T-cell (primary cell): ENCODE data around the gene KIAA1217. TPM values are rescaled to one million over a fixed set of nuclear protein-coding genes. Genes with fewer than 3 reads are reported as not detected.
A peak's percentile ranks its signal among the peaks of the same experiment; 100 is the strongest.

Experiments
- ATAC-seq, 4 experiments: fragments of 200-7000 bp in 3 of 4; fragments of 150-1000 bp in 1 of 4; cut with Tn5 transposase; replicated peaks in 1 of 4; 1 replicate in 3 of 4; 2 replicates in 1 of 4; pipeline ENCODE4 v1.10.0; 2021; ENCODE audit warnings: moderate library complexity in 3 of 4, mild to moderate bottlenecking in 2 of 4, moderate number of reproducible peaks in 1 of 4
- CTCF ChIA-PET, 2 donors: fragments of 300-600 bp; sonication (Branson Sonifier 250); formaldehyde crosslinking; loops; one replicate each; lab custom pipeline; 2022; ENCODE audit warnings: antibody characterized with exemption in 2 of 2; lab: Charles Lee
- POLR2A ChIA-PET, 2 donors: fragments of 300-600 bp; sonication (Branson Sonifier 250); formaldehyde crosslinking; loops; one replicate each; lab custom pipeline; 2022; ENCODE audit warnings: antibody characterized with exemption in 2 of 2; lab: Charles Lee
- DNase-seq, 35 experiments: peaks; one replicate each; pipeline versions ENCODE4 v3.0.0 to v3.0.0-alpha.2; 2013 to 2023
- H3K27ac ChIP-seq: one replicate; pipeline ENCODE4 v1.5.1; 2013; ENCODE audit warnings: low read length
- H3K27me3 ChIP-seq, 2 experiments: replicated peaks in 1 of 2; 1 replicate in 1 of 2; 2 replicates in 1 of 2; pipeline versions ENCODE4 v1.6.1 to v1.7.0; 2013; ENCODE audit warnings: low read length in 1 of 2, mixed read lengths in 1 of 2; ENCODE audit not compliant: control insufficient read depth in 2 of 2, insufficient read depth in 2 of 2; ENCODE audit errors: extremely low read depth in 1 of 2
- H3K36me3 ChIP-seq, 2 donors: 1 replicate in 1 of 2; 2 replicates in 1 of 2; pipeline versions ENCODE4 v1.6.1 to v1.7.0; 2013; ENCODE audit warnings: low read length in 1 of 2; ENCODE audit not compliant: control insufficient read depth in 2 of 2, insufficient read depth in 1 of 2; ENCODE audit errors: extremely low read depth in 1 of 2
- H3K4me1 ChIP-seq, 2 experiments: 1 replicate in 1 of 2; 2 replicates in 1 of 2; pipeline versions ENCODE4 v1.6.1 to v1.7.0; 2013; ENCODE audit warnings: low read length in 2 of 2, mixed read lengths in 1 of 2; ENCODE audit not compliant: insufficient read depth in 2 of 2, control insufficient read depth in 1 of 2; ENCODE audit errors: extremely low read depth in 1 of 2
- H3K4me3 ChIP-seq, 2 donors: 1 replicate in 1 of 2; 2 replicates in 1 of 2; pipeline versions ENCODE4 v1.5.1 to v1.7.0; 2013; ENCODE audit warnings: mild to moderate bottlenecking in 2 of 2, low read length in 1 of 2, moderate library complexity in 1 of 2; ENCODE audit not compliant: control insufficient read depth in 1 of 2; ENCODE audit errors: extremely low read depth in 1 of 2
- H3K9me3 ChIP-seq: 2 replicates; pipeline ENCODE4 v1.7.0; 2013
- H3K27ac Mint-ChIP-seq, 2 donors: one replicate each; pipeline ENCODE4 v1.8.0; 2020 to 2021; ENCODE audit warnings: mild to moderate bottlenecking in 2 of 2, mixed read lengths in 2 of 2
- H3K27me3 Mint-ChIP-seq, 2 donors: one replicate each; pipeline ENCODE4 v1.8.0; 2021 to 2022; ENCODE audit warnings: mixed read lengths in 2 of 2
- H3K36me3 Mint-ChIP-seq: one replicate; pipeline ENCODE4 v1.8.0; 2021; ENCODE audit warnings: mixed read lengths
- H3K4me1 Mint-ChIP-seq, 3 donors: one replicate each; pipeline ENCODE4 v1.8.0; 2020 to 2022; ENCODE audit warnings: mixed read lengths in 3 of 3, mild to moderate bottlenecking in 1 of 3
- H3K4me3 Mint-ChIP-seq, 3 donors: one replicate each; pipeline ENCODE4 v1.8.0; 2020 to 2022; ENCODE audit warnings: mild to moderate bottlenecking in 3 of 3, mixed read lengths in 3 of 3, moderate library complexity in 3 of 3
- H3K9me3 Mint-ChIP-seq, 3 donors: one replicate each; pipeline ENCODE4 v1.8.0; 2020 to 2022; ENCODE audit warnings: mixed read lengths in 3 of 3
- WGBS: methylation state at CpG from one replicate; pipeline ENCODE4 v1.1.5; 2013; ENCODE audit warnings: missing lambda C conversion rate; ENCODE audit not compliant: insufficient coverage; 5-methylcytosine and 5-hydroxymethylcytosine counted together
- total RNA-seq, 35 experiments: library from RNA in 6 of 35; stranded (reverse) in 6 of 35; fragments of 120-200 nt in 1 of 35; gene quantifications; one replicate each; pipeline versions ENCODE4 v1.2.1 to v1.2.4 and lab custom pipeline; 2013 to 2026

KIAA1217 gene
- total RNA-seq, 5 donors from 2014 or later (not counting 1 experiment from before 2014, with no cell fraction given): 0.12 to 1.2 (median 0.66) TPM; not detected in 1

DNA sequence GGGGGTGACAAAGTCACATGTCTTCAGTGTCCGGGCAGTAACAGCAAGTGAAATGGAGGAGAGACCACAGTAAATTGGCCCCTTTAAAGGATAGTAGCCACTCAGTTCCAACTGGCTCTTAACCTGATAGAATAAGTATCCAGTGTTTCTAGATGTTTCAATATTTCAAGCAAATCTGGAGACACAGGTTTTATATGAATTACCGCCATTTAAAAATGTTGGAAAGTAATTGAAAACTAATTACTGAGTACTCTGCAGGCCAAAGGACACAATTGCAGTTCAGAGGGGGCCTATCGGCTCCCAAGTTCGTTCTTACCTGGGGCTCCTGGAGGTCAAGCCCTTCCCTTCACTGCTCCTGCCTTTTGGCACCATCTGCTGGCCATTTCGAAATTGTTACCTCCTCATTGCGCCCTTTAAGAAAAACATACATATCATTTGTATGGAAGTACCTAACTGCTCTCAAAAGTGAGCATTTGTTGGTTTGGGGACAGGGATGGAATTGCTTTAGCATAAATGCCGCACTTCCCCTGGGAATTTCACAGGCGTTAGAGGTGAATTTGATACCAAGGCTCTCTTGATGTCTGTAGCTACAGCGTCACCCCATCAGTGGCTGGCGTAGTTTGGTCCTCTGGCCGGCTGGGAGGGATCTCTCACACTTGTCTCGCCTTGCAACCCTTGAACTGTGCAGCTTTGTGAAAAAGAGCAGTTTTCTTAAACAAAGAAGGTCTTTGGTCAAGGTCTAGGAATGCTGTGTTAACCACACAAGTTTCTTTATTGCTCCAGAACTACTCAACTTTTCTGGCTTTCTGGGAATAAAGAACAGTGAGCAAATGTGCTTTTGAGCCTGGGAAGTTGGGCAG, 294.8 kb downstream of the KIAA1217 start:
- Mint-ChIP-seq H3K9me3 (peaks cover 8 to 12% (median 12%) of the 10 kb centered on the region in 3 donors), H3K4me1 (no peaks in the 10 kb centered on the region), H3K27me3 (peaks cover 0 to 5% of the 10 kb centered on the region in 2 donors), H3K36me3 (no peaks in the 10 kb centered on the region), H3K4me3 (no peak overlapping the region), H3K27ac (no peak overlapping the region)
- CTCF ChIA-PET: interaction anchor here (0.7 to 0.8 kb wide), 2 partner anchors 15 to 135 kb away, joined by 3 to 4 read pairs; no protein-coding TSS in a partner anchor
- Histone ChIP-seq H3K27ac (no peak overlapping the region), H3K9me3 (peaks cover 3% of the 10 kb centered on the region), H3K27me3 (peaks cover 0 to 13% of the 10 kb centered on the region in 2 experiments), H3K4me1 (no peaks in the 10 kb centered on the region), H3K36me3 (no peaks in the 10 kb centered on the region), H3K4me3 (no peak overlapping the region)
- DNase-seq (peak in 2 of 35 experiments; percentile 13 to 45), ATAC-seq (no peak)
- POLR2A ChIA-PET: no interaction called here
- 53% methylated on average over 9 of the region's 12 CpGs for WGBS

DNA sequence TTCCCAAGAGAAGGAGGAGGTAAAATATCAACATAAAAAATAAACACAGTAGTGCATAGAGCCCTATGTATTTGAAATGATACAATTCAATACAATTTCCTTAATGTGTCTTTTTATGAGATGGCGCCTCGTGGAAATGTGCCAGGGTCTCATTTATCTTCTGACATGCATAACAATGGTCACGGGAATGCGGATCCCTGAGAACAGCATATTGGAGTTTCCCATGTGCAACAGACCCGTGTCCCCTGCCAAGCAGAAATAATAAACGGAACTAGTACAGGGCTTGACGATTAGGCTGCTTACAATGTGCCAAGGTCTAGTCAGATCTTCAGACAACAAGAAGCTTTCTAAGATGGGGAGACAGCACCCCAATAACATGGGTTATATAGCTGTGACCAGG, 296.8 kb downstream of the KIAA1217 start:
- no peak overlapping the region for H3K4me3 ChIP-seq
- ATAC-seq (no peak), DNase-seq (no peak)
- Mint-ChIP-seq H3K27me3 (peaks cover 0 to 12% of the 10 kb centered on the region in 2 donors), H3K4me1 (no peaks in the 10 kb centered on the region), H3K4me3 (no peak overlapping the region), H3K27ac (no peak overlapping the region), H3K9me3 (peaks cover 8 to 12% (median 12%) of the 10 kb centered on the region in 3 donors), H3K36me3 (no peaks in the 10 kb centered on the region)
- H3K4me1 ChIP-seq: no peaks in the 10 kb centered on the region
- peaks cover 3% of the 10 kb centered on the region for H3K9me3 ChIP-seq
- H3K36me3 ChIP-seq: no peaks in the 10 kb centered on the region
- ChIA-PET CTCF (no interaction called here), POLR2A (no interaction called here)
- WGBS: 89% methylated on average over 7 of the region's 7 CpGs
- peaks cover 0 to 13% of the 10 kb centered on the region in 2 experiments for H3K27me3 ChIP-seq
- H3K27ac ChIP-seq: no peak overlapping the region

- H3K27ac Mint-ChIP-seq: no peak overlapping the region
- no peaks in the 10 kb centered on the region for H3K9me3 Mint-ChIP-seq
- Histone ChIP-seq H3K4me1 (no peaks in the 10 kb centered on the region), H3K4me3 (no peak overlapping the region), H3K27me3 (no peaks in the 10 kb centered on the region), H3K36me3 (no peaks in the 10 kb centered on the region), H3K9me3 (no peaks in the 10 kb centered on the region), H3K27ac (no peak overlapping the region)
- 87% methylated on average over 8 of the region's 9 CpGs for WGBS
- ChIA-PET CTCF (no interaction called here), POLR2A (no interaction called here)
- DNase-seq (no peak), ATAC-seq (no peak)
- no peaks in the 10 kb centered on the region for H3K4me1 Mint-ChIP-seq
- no peak overlapping the region for H3K4me3 Mint-ChIP-seq
- no peaks in the 10 kb centered on the region for H3K36me3 Mint-ChIP-seq
- H3K27me3 Mint-ChIP-seq: peaks cover 4 to 8% of the 10 kb centered on the region in 2 donors
Measured at GRCh38 chr10:24513155-24513554, 304.2 kb downstream of the KIAA1217 start.

- Mint-ChIP-seq H3K27ac (no peak overlapping the region), H3K36me3 (no peaks in the 10 kb centered on the region), H3K4me1 (peaks cover 12 to 14% (median 13%) of the 10 kb centered on the region in 3 donors), H3K9me3 (no peaks in the 10 kb centered on the region), H3K27me3 (peaks cover 6 to 8% of the 10 kb centered on the region in 2 donors), H3K4me3 (no peak overlapping the region)
- H3K4me1 ChIP-seq: peaks cover 0 to 12% of the 10 kb centered on the region in 2 experiments
- no peaks in the 10 kb centered on the region for H3K36me3 ChIP-seq
- H3K4me3 ChIP-seq: no peak overlapping the region
- no peak for ATAC-seq
- POLR2A ChIA-PET: no interaction called here
- CTCF ChIA-PET: no interaction called here
- H3K27me3 ChIP-seq: peaks cover 0 to 3% of the 10 kb centered on the region in 2 experiments
- no peaks in the 10 kb centered on the region for H3K9me3 ChIP-seq
- DNase-seq: no peak
- H3K27ac ChIP-seq: no peak overlapping the region
- WGBS: 33% methylated on average over 1 of the region's 2 CpGs
Measured at GRCh38 chr10:24515481-24515880, 306.5 kb downstream of the KIAA1217 start.

DNA sequence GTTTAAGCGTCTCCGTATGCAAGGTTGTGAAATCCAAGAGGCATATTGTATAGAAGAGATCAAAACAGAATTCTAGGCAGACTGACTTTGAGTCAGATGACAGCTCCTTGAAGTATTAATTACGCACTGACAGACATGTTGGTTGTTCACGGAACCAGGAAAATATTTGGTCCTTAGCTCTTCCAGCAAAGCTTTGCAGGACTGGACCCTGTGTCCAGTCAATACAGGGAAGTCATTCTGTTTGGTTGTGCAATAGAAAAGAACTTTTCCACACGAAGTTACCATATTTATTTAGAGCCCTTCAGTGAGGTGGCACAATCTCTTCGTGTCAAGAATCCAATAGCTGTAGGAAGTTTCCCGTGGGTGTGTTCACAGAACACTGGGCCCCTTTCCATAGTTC, 309.5 kb downstream of the KIAA1217 start:
- DNase-seq (no peak), ATAC-seq (no peak)
- H3K27ac ChIP-seq: no peak overlapping the region
- Mint-ChIP-seq H3K4me3 (no peak overlapping the region), H3K27ac (no peak overlapping the region), H3K4me1 (peaks cover 12 to 14% (median 13%) of the 10 kb centered on the region in 3 donors), H3K9me3 (no peaks in the 10 kb centered on the region), H3K27me3 (peaks cover 2 to 3% of the 10 kb centered on the region in 2 donors), H3K36me3 (no peaks in the 10 kb centered on the region)
- CTCF ChIA-PET: interaction anchor here (0.6 to 1.3 kb wide), 4 partner anchors 10 to 76 kb away, joined by 3 read pairs; no protein-coding TSS in a partner anchor
- H3K4me1 ChIP-seq: peaks cover 0 to 12% of the 10 kb centered on the region in 2 experiments
- H3K9me3 ChIP-seq: no peaks in the 10 kb centered on the region
- no peaks in the 10 kb centered on the region for H3K36me3 ChIP-seq
- WGBS: 79% methylated on average over 4 of the region's 7 CpGs
- no peak overlapping the region for H3K4me3 ChIP-seq
- POLR2A ChIA-PET: no interaction called here
- H3K27me3 ChIP-seq: peaks cover 0 to 7% of the 10 kb centered on the region in 2 experiments

DNA sequence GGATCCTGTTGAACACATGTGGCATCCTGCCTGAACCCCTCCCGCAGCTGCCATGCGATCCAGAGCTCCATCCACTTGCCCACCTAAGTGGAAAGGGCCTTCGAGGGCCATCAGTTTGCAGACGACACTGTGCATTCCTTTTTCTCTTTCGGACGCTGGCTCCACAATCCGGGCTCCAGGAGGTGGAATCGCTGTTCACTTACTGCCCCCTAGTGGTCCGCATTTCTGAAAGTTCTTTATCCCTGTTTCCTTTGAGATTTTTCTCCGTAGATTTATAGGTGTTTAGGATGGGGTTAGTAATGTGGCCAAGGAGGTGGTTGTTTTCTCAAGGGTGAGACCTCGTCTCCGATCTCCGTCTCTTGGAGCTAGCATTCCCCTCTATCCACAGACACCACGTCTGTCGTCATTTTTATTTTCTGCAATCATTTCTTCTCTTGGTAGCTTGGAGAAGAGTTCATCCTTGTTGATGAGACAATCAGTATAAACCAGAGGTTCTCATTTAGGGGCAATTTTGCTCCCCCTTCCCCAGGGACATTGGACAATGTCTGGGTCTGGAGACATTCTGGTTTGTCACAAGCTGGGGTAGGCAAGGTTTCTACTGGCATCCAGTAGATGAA, 310.2 kb downstream of the KIAA1217 start:
- H3K4me3 ChIP-seq: no peak overlapping the region

More for the DNA sequence above, 310.2 kb downstream of the KIAA1217 start:
- no peaks in the 10 kb centered on the region for H3K36me3 ChIP-seq
- no peak overlapping the region for H3K27ac ChIP-seq
- H3K4me1 ChIP-seq: peaks cover 0 to 12% of the 10 kb centered on the region in 2 experiments
- peak overlapping the region; percentile 17 to 76 (median 62) for H3K4me3 Mint-ChIP-seq
- no peaks in the 10 kb centered on the region for H3K36me3 Mint-ChIP-seq
- ChIA-PET CTCF (interaction anchor here (0.6 to 1.9 kb wide), 4 partner anchors 12 to 103 kb away, joined by 3 to 6 read pairs (median 3); no protein-coding TSS in a partner anchor), POLR2A (interaction anchor here in 1 of 2 donors (0.7 kb wide), 1 partner anchor 104 kb away, joined by 5 read pairs; no protein-coding TSS in a partner anchor)
- H3K27me3 Mint-ChIP-seq: peaks cover 2 to 3% of the 10 kb centered on the region in 2 donors
- DNase-seq (peak in 11 of 35 experiments; percentile 3 to 55 (median 10)), ATAC-seq (no peak)
- H3K9me3 Mint-ChIP-seq: no peaks in the 10 kb centered on the region
- 6% methylated on average over 5 of the region's 15 CpGs for WGBS
- peaks cover 12 to 14% (median 13%) of the 10 kb centered on the region in 3 donors for H3K4me1 Mint-ChIP-seq
- no peak overlapping the region for H3K27ac Mint-ChIP-seq
- H3K27me3 ChIP-seq: peaks cover 0 to 7% of the 10 kb centered on the region in 2 experiments
- no peaks in the 10 kb centered on the region for H3K9me3 ChIP-seq
